H1 (cell line): ENCODE results near the gene OST4. TPM values are rescaled to one million over a fixed set of nuclear protein-coding genes. Genes with fewer than 3 reads are reported as not detected.

Experiments used
- ATF3 ChIP-seq: IDR thresholded peaks from 2 replicates; pipeline ENCODE4 v1.6.1; 2011; ENCODE audit warnings: low read depth, mild to moderate bottlenecking, low read length; ENCODE audit not compliant: insufficient read depth
- CBX5 ChIP-seq: fragments of 300-800, 300-1000 bp; sonication (generic); IDR thresholded peaks from 2 replicates; pipeline ENCODE4 v1.7.1; 2016; ENCODE audit warnings: antibody characterized with exemption, low read length, low read depth
- CHD7 ChIP-seq: fragments of 300-600 bp; sonication (generic); IDR thresholded peaks from 2 replicates; pipeline ENCODE4 v1.7.1; 2012; ENCODE audit warnings: low read length, moderate library complexity, mild to moderate bottlenecking, inconsistent platforms; ENCODE audit not compliant: insufficient replicate concordance
- CTBP2 ChIP-seq: IDR thresholded peaks from 2 replicates; pipeline ENCODE4 v1.7.0; 2011; ENCODE audit warnings: borderline replicate concordance, mild to moderate bottlenecking, moderate library complexity, mixed read lengths, low read length; ENCODE audit not compliant: insufficient read depth, insufficient read length
- MAFK ChIP-seq: IDR thresholded peaks from 2 replicates; pipeline ENCODE4 v1.6.1; 2012; ENCODE audit warnings: low read depth, mild to moderate bottlenecking, improper control_type of control experiment, low read length
- RAD21 ChIP-seq, 2 experiments: IDR thresholded peaks in 1 of 2; conservative IDR thresholded peaks in 1 of 2; 2 replicates each; pipeline ENCODE4 v1.6.1; 2011; ENCODE audit warnings: low read depth in 2 of 2, low read length in 2 of 2, improper control_type of control experiment in 1 of 2, inconsistent platforms in 1 of 2, mild to moderate bottlenecking in 1 of 2, moderate library complexity in 1 of 2
- RFX5 ChIP-seq: IDR thresholded peaks from 2 replicates; pipeline ENCODE4 v1.6.1; 2011; ENCODE audit warnings: low read depth, low read length, improper control_type of control experiment, borderline replicate concordance
- SIX5 ChIP-seq: IDR thresholded peaks from 2 replicates; pipeline ENCODE4 v1.6.1; 2011; ENCODE audit warnings: mild to moderate bottlenecking, low read depth, low read length
- TAF1 ChIP-seq: IDR thresholded peaks from 2 replicates; pipeline ENCODE4 v1.6.1; 2011; ENCODE audit warnings: mild to moderate bottlenecking, low read depth, low read length
- polyA plus RNA-seq, 7 experiments: library from polyadenylated mRNA; depleted of rRNA in 3 of 7; stranded (reverse) in 5 of 7; unstranded in 2 of 7; fragments of >200 nt in 5 of 7; fragments of 200-250 nt in 2 of 7; gene quantifications; 1 replicate in 5 of 7; 2 replicates in 1 of 7; 4 replicates in 1 of 7; pipeline versions ENCODE4 v1.2.1 to v1.2.3, GENCODE V29; 2011 to 2013; ENCODE audit warnings: missing spikeins in 2 of 7, mixed read lengths in 2 of 7
- total RNA-seq: library from RNA; stranded (reverse); fragmentation: NEBNext Ultra II Directional; extraction: Animal tissue kit (Norgen Biotek cat#: 25700); gene quantifications from 2 replicates; pipeline ENCODE4 v1.2.1, GENCODE V29; 2021

The OST4 gene
- total and polyA plus RNA-seq, 2 of the 8 experiments (the other 6 are each of a cell fraction or from before 2014, with no cell fraction given): 225 to 865 TPM

DNA sequence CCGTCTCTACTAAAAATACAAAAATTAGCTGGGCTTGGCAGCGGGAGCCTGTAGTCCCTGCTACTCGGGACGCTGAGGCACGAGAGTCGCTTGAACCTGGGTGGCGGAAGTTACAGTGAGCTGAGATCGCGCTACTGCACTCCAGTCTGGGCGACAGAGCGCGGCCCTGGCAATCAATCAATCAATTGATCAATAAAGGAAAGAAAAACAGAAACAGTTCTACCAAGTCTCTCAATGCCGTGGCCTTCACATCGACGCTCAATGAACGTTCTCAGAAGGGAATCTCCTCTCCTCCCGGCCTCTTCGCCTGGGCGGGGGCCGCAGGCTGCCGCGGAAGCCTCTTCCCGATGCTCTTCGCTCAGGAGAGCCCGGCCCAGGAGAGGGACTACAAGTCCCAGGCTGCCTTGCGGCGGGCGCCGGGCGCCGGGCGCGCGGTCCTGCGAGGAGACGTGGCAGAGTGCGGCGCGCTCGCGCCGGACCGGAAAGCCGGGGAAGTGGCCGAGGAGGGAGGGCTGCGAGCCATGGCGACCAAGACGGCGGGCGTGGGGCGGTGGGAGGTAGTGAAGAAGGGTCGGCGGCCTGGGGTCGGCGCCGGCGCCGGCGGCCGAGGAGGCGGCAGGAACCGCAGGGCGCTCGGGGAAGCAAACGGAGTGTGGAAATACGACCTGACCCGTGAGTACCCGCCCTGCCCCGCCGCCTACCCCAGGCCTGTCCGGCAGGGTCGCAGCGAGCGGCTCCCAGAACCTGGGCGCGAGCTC, 38.8 kb downstream of the OST4 start, which contains the start of gene TMEM214 (continued):
- TF ChIP-seq CHD7 (no peak), MAFK (no peak), SIX5 (peak; percentile 52; the same call in 1 of the 2 replicates), CBX5 (no peak), TAF1 (peak; percentile 63), ATF3 (0 out of 2 replicates have a peak, but pooled peaks have one; percentile 19), RFX5 (no peak), RAD21 (IDR thresholded peaks at IDR 0.05 in 1 of 2, conservative IDR thresholded peaks at IDR 0.05 in 1 of 2; ENCODE audit: low read depth in 2 of 2, low read length in 2 of 2) (no peak), CTBP2 (no peak)
